H1 (cell line): Measurements from ENCODE around the gene GAPDHS. TPM values are rescaled to one million over a fixed set of nuclear protein-coding genes. Genes with fewer than 3 reads are reported as not detected.

Experiments used
- CTCF ChIA-PET: fragments of 300-600 bp; sonication (Branson Sonifier 250); formaldehyde crosslinking; loops from one replicate; lab custom pipeline; 2021; ENCODE audit not compliant: partially characterized antibody; lab: Charles Lee
- POLR2A ChIA-PET: fragments of 300-600 bp; sonication (Branson Sonifier 250); formaldehyde crosslinking; loops from one replicate; lab custom pipeline; 2021; ENCODE audit warnings: inconsistent platforms; ENCODE audit not compliant: partially characterized antibody; lab: Charles Lee
- DNase-seq, 2 experiments: peaks; one replicate each; pipeline versions ENCODE4 v3.0.0 to v3.0.0-alpha.2; 2010 to 2022; ENCODE audit warnings: low spot score in 2 of 2, low read depth in 1 of 2, mixed read lengths in 1 of 2
- FAIRE-seq: peaks from 2 replicates; lab custom pipeline; 2011; peaks lifted over from hg19 to GRCh38; lab: Jason Lieb, UNC
- H2AFZ ChIP-seq: 2 replicates; pipeline ENCODE4 v1.8.1; 2012; ENCODE audit warnings: low read length, inconsistent platforms
- H2AK5ac ChIP-seq: 2 replicates; pipeline ENCODE4 v1.6.1; 2013; ENCODE audit warnings: low read depth, low read length
- H2BK120ac ChIP-seq: replicated peaks from 2 replicates; pipeline ENCODE3; 2013; ENCODE audit warnings: low read depth, low read length, inconsistent platforms
- H2BK12ac ChIP-seq: 2 replicates; pipeline ENCODE4 v1.6.1; 2013; ENCODE audit warnings: low read depth, low read length
- H2BK15ac ChIP-seq: 2 replicates; pipeline ENCODE4 v1.6.1; 2013; ENCODE audit warnings: low read length
- H2BK20ac ChIP-seq: 2 replicates; pipeline ENCODE4 v1.6.1; 2013; ENCODE audit warnings: low read length
- H2BK5ac ChIP-seq: 2 replicates; pipeline ENCODE4 v1.6.1; 2013; ENCODE audit warnings: low read depth, low read length
- H3K14ac ChIP-seq: 2 replicates; pipeline ENCODE4 v1.6.1; 2013; ENCODE audit warnings: inconsistent platforms; ENCODE audit not compliant: insufficient read length
- H3K18ac ChIP-seq: 2 replicates; pipeline ENCODE4 v1.6.1; 2013; ENCODE audit warnings: low read length; ENCODE audit errors: extremely low read depth
- H3K23ac ChIP-seq: 2 replicates; pipeline ENCODE4 v1.6.1; 2013; ENCODE audit warnings: inconsistent platforms; ENCODE audit not compliant: insufficient read length
- H3K23me2 ChIP-seq: 2 replicates; pipeline ENCODE4 v1.6.1; 2013; ENCODE audit warnings: low read depth, low read length
- H3K27ac ChIP-seq: 2 replicates; pipeline ENCODE4 v1.6.1; 2011; ENCODE audit warnings: low read depth, low read length, inconsistent platforms
- H3K27me3 ChIP-seq, 4 experiments: replicated peaks in 1 of 4; 1 replicate in 1 of 4; 2 replicates in 3 of 4; pipeline versions ENCODE4 v1.6.1 to v1.8.1; 2011 to 2013; ENCODE audit warnings: low read length in 3 of 4, mild to moderate bottlenecking in 3 of 4, inconsistent platforms in 2 of 4, mixed read lengths in 2 of 4, moderate library complexity in 1 of 4; ENCODE audit not compliant: control insufficient read depth in 3 of 4, insufficient read depth in 3 of 4; ENCODE audit errors: extremely low read depth in 1 of 4
- H3K36me3 ChIP-seq, 4 experiments: 2 replicates each; pipeline versions ENCODE4 v1.6.1 to v1.8.1; 2011 to 2013; ENCODE audit warnings: mild to moderate bottlenecking in 4 of 4, low read length in 3 of 4, moderate library complexity in 2 of 4, control low read depth in 1 of 4, inconsistent platforms in 1 of 4; ENCODE audit not compliant: insufficient read depth in 4 of 4, control insufficient read depth in 2 of 4
- H3K4ac ChIP-seq: replicated peaks from 2 replicates; pipeline ENCODE3; 2013; ENCODE audit warnings: low read length, low read depth, mixed read lengths, inconsistent platforms; ENCODE audit not compliant: insufficient read length
- H3K4me1 ChIP-seq, 4 experiments: replicated peaks in 1 of 4; 1 replicate in 1 of 4; 2 replicates in 3 of 4; pipeline versions ENCODE4 v1.6.1 to v1.8.1; 2011 to 2013; ENCODE audit warnings: low read length in 3 of 4, inconsistent platforms in 2 of 4, mixed read lengths in 1 of 4; ENCODE audit not compliant: insufficient read depth in 4 of 4, control insufficient read depth in 3 of 4
- H3K4me2 ChIP-seq, 2 experiments: 2 replicates each; pipeline versions ENCODE4 v1.6.1 to v1.8.1; 2011 to 2013; ENCODE audit warnings: low read depth in 2 of 2, low read length in 2 of 2, control low read depth in 1 of 2, inconsistent platforms in 1 of 2, mild to moderate bottlenecking in 1 of 2; ENCODE audit not compliant: insufficient read depth in 1 of 2
- H3K4me3 ChIP-seq, 4 experiments: fragments of 200-600, 300-600 bp in 1 of 4; sonication (generic), shearing (Covaris generic), sonication (Bioruptor Twin) in 1 of 4; 2 replicates each; pipeline versions ENCODE4 v1.5.1 to v1.8.1; 2011 to 2016; ENCODE audit warnings: low read length in 4 of 4, low read depth in 3 of 4, control low read depth in 2 of 4, inconsistent platforms in 2 of 4, mild to moderate bottlenecking in 2 of 4, mixed read lengths in 1 of 4, moderate library complexity in 1 of 4; ENCODE audit not compliant: insufficient read depth in 2 of 4; ENCODE audit errors: extremely low read depth in 1 of 4
- H3K56ac ChIP-seq: replicated peaks from 2 replicates; pipeline ENCODE3; 2013; ENCODE audit warnings: low read depth, mild to moderate bottlenecking, mixed read lengths, low read length, inconsistent platforms; ENCODE audit not compliant: insufficient read length
- H3K79me1 ChIP-seq: 2 replicates; pipeline ENCODE4 v1.6.1; 2013; ENCODE audit warnings: low read depth, low read length, control low read depth
- H3K79me2 ChIP-seq, 2 experiments: 2 replicates each; pipeline versions ENCODE4 v1.6.1 to v1.8.1; 2012 to 2013; ENCODE audit warnings: low read length in 2 of 2, mild to moderate bottlenecking in 2 of 2, inconsistent platforms in 1 of 2; ENCODE audit not compliant: insufficient read depth in 2 of 2, control insufficient read depth in 1 of 2
- H3K9ac ChIP-seq, 4 experiments: replicated peaks in 1 of 4; 1 replicate in 1 of 4; 2 replicates in 3 of 4; pipeline versions ENCODE4 v1.6.1 to v1.8.1; 2011 to 2013; ENCODE audit warnings: low read depth in 3 of 4, low read length in 3 of 4, control low read depth in 2 of 4, mild to moderate bottlenecking in 2 of 4, moderate library complexity in 2 of 4, inconsistent platforms in 1 of 4; ENCODE audit errors: extremely low read depth in 1 of 4
- H3K9me3 ChIP-seq, 2 experiments: 2 replicates each; pipeline versions ENCODE4 v1.6.1 to v1.8.1; 2012 to 2013; ENCODE audit warnings: mild to moderate bottlenecking in 2 of 2, moderate library complexity in 2 of 2, control low read depth in 1 of 2, inconsistent platforms in 1 of 2, low read depth in 1 of 2, low read length in 1 of 2, mixed read lengths in 1 of 2; ENCODE audit not compliant: insufficient read depth in 2 of 2
- H4K20me1 ChIP-seq, 2 experiments: replicated peaks in 1 of 2; 2 replicates each; pipeline versions ENCODE3 to v1.8.1; 2011 to 2013; ENCODE audit warnings: inconsistent platforms in 2 of 2, low read length in 2 of 2, mild to moderate bottlenecking in 1 of 2; ENCODE audit not compliant: insufficient read depth in 2 of 2, control insufficient read depth in 1 of 2
- H4K5ac ChIP-seq: 2 replicates; pipeline ENCODE4 v1.6.1; 2013; ENCODE audit warnings: low read length, low read depth, mixed read lengths, inconsistent platforms; ENCODE audit not compliant: insufficient read length
- H4K8ac ChIP-seq: 2 replicates; pipeline ENCODE4 v1.8.0; 2013; ENCODE audit warnings: mild to moderate bottlenecking, moderate library complexity, low read length, inconsistent platforms; ENCODE audit not compliant: insufficient read depth; ENCODE audit errors: extremely low read depth
- H4K91ac ChIP-seq: replicated peaks from 2 replicates; pipeline ENCODE3; 2013; ENCODE audit warnings: low read length, mixed read lengths, inconsistent platforms; ENCODE audit not compliant: insufficient read length
- WGBS, 2 experiments: shearing (Covaris generic) in 1 of 2; methylation state at CpG; one replicate each; pipeline versions ENCODE4 v1.1.6 to v1.1.7; 2013 to 2015; ENCODE audit warnings: low lambda C conversion rate in 2 of 2, mixed read lengths in 2 of 2, inconsistent platforms in 1 of 2, low coverage in 1 of 2, missing lambda C conversion rate in 1 of 2; ENCODE audit not compliant: insufficient replicate concordance in 2 of 2, insufficient coverage in 1 of 2, insufficient read length in 1 of 2; ENCODE audit errors: extremely low coverage in 1 of 2, missing lambda C conversion rate in 1 of 2; 5-methylcytosine and 5-hydroxymethylcytosine counted together
- polyA plus RNA-seq, 7 experiments: library from polyadenylated mRNA; depleted of rRNA in 3 of 7; stranded (reverse) in 5 of 7; unstranded in 2 of 7; fragments of >200 nt in 5 of 7; fragments of 200-250 nt in 2 of 7; gene quantifications; 1 replicate in 5 of 7; 2 replicates in 1 of 7; 4 replicates in 1 of 7; pipeline versions ENCODE4 v1.2.1 to v1.2.3, GENCODE V29; 2011 to 2013; ENCODE audit warnings: missing spikeins in 2 of 7, mixed read lengths in 2 of 7
- total RNA-seq: library from RNA; stranded (reverse); fragmentation: NEBNext Ultra II Directional; extraction: Animal tissue kit (Norgen Biotek cat#: 25700); gene quantifications from 2 replicates; pipeline ENCODE4 v1.2.1, GENCODE V29; 2021

GAPDHS gene
- total and polyA plus RNA-seq, 2 of the 8 experiments (the other 6 are each of a cell fraction or from before 2014, with no cell fraction given) = 0.26 TPM; not detected in 1

- H3K18ac ChIP-seq = no peak overlapping the region
- no peak overlapping the region for H3K23ac ChIP-seq
- H4K20me1 ChIP-seq = no peaks in the 10 kb centered on the region
- H3K79me1 ChIP-seq = no peaks in the 10 kb centered on the region; the same call in 1 of the 2 replicates
- H3K9me3 ChIP-seq = no peaks in the 10 kb centered on the region
- H4K91ac ChIP-seq = no peak overlapping the region
- H3K4ac ChIP-seq = no peak overlapping the region
- H2BK20ac ChIP-seq = no peak overlapping the region
- H2BK120ac ChIP-seq = no peak overlapping the region
- ChIA-PET CTCF (interaction anchor here (0.6 to 3.7 kb wide), 13 partner anchors 9 to 167 kb away, joined by 3 to 24 read pairs (median 6); partner anchors contain the start of gene FFAR3), POLR2A (interaction anchor here (1.5 to 4.3 kb wide), 4 partner anchors 9 to 24 kb away, joined by 6 to 27 read pairs (median 7); no protein-coding TSS in a partner anchor)
- FAIRE-seq (no peak), DNase-seq (no peak)
- WGBS, 2 experiments = 88% methylated on average over 3 of the region's 3 CpGs; no CpG with 5 or more reads in 1 of the 2 experiments
- no peak overlapping the region for H3K56ac ChIP-seq
- H4K8ac ChIP-seq = no peak overlapping the region
- no peaks in the 10 kb centered on the region for H3K79me2 ChIP-seq
- no peak overlapping the region for H2AK5ac ChIP-seq
- H3K4me1 ChIP-seq = no peaks in the 10 kb centered on the region
- H2BK12ac ChIP-seq = no peak overlapping the region
- H3K36me3 ChIP-seq = no peaks in the 10 kb centered on the region
- no peaks in the 10 kb centered on the region; the same call in 1 of the 2 replicates for H3K23me2 ChIP-seq
- H3K14ac ChIP-seq = no peak overlapping the region
- no peak overlapping the region for H3K4me3 ChIP-seq
- no peak overlapping the region for H2AFZ ChIP-seq
- H4K5ac ChIP-seq = no peak overlapping the region
- H2BK15ac ChIP-seq = no peak overlapping the region
- H3K9ac ChIP-seq = no peak overlapping the region
- no peak overlapping the region for H3K27ac ChIP-seq
- H3K4me2 ChIP-seq = no peak overlapping the region
- H2BK5ac ChIP-seq = no peak overlapping the region
- H3K27me3 ChIP-seq = no peaks in the 10 kb centered on the region; a peak in 1 of 7 replicates
Measured at GRCh38 chr19:35486268-35486708, 47.0 kb upstream of the GAPDHS start.
